Esophagus muscularis mucosa (tissue), 4 donors: Measurements from ENCODE around the gene IP6K3.

Experiments
- CTCF ChIP-seq, 3 experiments: fragments of 200-600 bp in 2 of 3; fragments of 450-650 bp in 1 of 3; sonication (generic) in 2 of 3; IDR thresholded peaks; one replicate each; pipeline ENCODE4 v1.5.1; 2017 to 2019; ENCODE audit warnings: antibody characterized with exemption in 3 of 3, mild to moderate bottlenecking in 2 of 3, moderate library complexity in 1 of 3
- EP300 ChIP-seq: sonication (generic); formaldehyde crosslinking; IDR thresholded peaks from one replicate; pipeline ENCODE4 v1.6.1; 2017; ENCODE audit warnings: antibody characterized with exemption
- POLR2A ChIP-seq: fragments of 450-650 bp; IDR thresholded peaks from one replicate; pipeline ENCODE4 v1.6.1; 2017; ENCODE audit warnings: antibody characterized with exemption, moderate library complexity, mild to moderate bottlenecking, low read depth
- POLR2AphosphoS5 ChIP-seq, 2 donors: sonication (generic); formaldehyde crosslinking; IDR thresholded peaks; one replicate each; pipeline ENCODE4 v1.6.1; 2017; ENCODE audit warnings: antibody characterized with exemption in 2 of 2

DNA sequence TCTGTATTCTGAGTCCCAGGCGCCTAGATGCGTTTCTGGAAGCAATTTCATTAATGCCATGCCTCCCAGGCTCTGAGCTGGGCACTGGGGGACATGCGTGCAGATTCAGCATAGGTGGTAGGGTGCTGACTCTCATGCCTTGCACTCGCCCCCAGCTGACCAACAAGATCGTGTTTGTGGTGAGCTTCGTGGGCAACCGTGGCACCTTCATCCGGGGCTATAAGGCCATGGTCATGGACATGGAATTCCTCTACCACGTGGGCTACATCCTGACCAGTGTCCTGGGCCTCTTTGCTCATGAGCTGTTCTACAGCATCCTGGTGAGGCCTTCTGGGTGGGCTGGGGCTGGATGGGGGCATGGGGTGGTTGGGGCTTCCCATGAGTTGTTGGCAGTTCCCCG, 56.8 kb downstream of the IP6K3 start:
- no peak for TF ChIP-seq CTCF (IDR thresholded peaks at IDR 0.05)
- no peak for TF ChIP-seq EP300
- TF ChIP-seq POLR2A, result no peak
- no peak for TF ChIP-seq POLR2AphosphoS5 (IDR thresholded peaks at IDR 0.05)
